Activated CD4-positive, CD25-positive, alpha-beta regulatory T cell treated with anti-CD3 and anti-CD28 coated beads, Interleukin-2, amount 50 U/mL, for 72 hours (primary cell): Measurements from ENCODE around the gene TTC9C.
"Not testable (repeated sequence)": the region's sequence is repeated elsewhere in the genome, so short reads cannot be mapped to it uniquely, and the experiment has no call there.

Experiments used
- DNase-seq: peaks from one replicate; pipeline ENCODE4 v3.0.0; 2021

TTC9C gene

GRCh38 chr11:62752994-62753735, 24.9 kb downstream of the TTC9C start:
- DNase-seq, result no peak

- peak; percentile 94 for DNase-seq
Measured at GRCh38 chr11:62753736-62754603, 25.7 kb downstream of the TTC9C start, which contains the start of gene ZBTB3. TSS of gene ZBTB3 (minus strand) at chr11:62754160. CDS start at chr11:62753664, 496 bp downstream.

- DNase-seq, result no peak
Measured at GRCh38 chr11:62755086-62755615, 26.9 kb downstream of the TTC9C start.

- no peak for DNase-seq
Measured at GRCh38 chr11:62757846-62758788, 29.8 kb downstream of the TTC9C start.

GRCh38 chr11:62760867-62761227, 32.6 kb downstream of the TTC9C start:
- not testable (repeated sequence) for DNase-seq

GRCh38 chr11:62770778-62771143, 42.5 kb downstream of the TTC9C start:
- DNase-seq, result peak; percentile 46

GRCh38 chr11:62771144-62772021, 43.1 kb downstream of the TTC9C start, which contains the start of gene TAF6L:
TSS of gene TAF6L (plus strand) at chr11:62771396. CDS start at chr11:62775784, 4,388 bp downstream.
- peak; percentile 98 for DNase-seq

GRCh38 chr11:62774407-62774806, 46.1 kb downstream of the TTC9C start:
- DNase-seq, result no peak

- no peak for DNase-seq
Measured at GRCh38 chr11:62775646-62776045, 47.4 kb downstream of the TTC9C start.

- no peak for DNase-seq
Measured at GRCh38 chr11:62777389-62777788, 49.1 kb downstream of the TTC9C start.

- DNase-seq, result no peak
Measured at GRCh38 chr11:62778441-62778840, 50.2 kb downstream of the TTC9C start.

- DNase-seq, result no peak
Measured at GRCh38 chr11:62782753-62783152, 54.5 kb downstream of the TTC9C start.

- peak; percentile 88 for DNase-seq
Measured at GRCh38 chr11:62786318-62787004, 58.2 kb downstream of the TTC9C start.

- DNase-seq, result peak; percentile 95
Measured at GRCh38 chr11:62787005-62787759, 58.9 kb downstream of the TTC9C start, which contains the start of gene TMEM179B. TSS of gene TMEM179B (plus strand) at chr11:62787402. CDS start at chr11:62787432, 30 bp downstream.
